GM23338 (cell line): Measurements from ENCODE around the gene LUC7L. TPM values are rescaled to one million over a fixed set of nuclear protein-coding genes. Genes with fewer than 3 reads are reported as not detected.

Source experiments
- ATAC-seq: fragments of 200-7000 bp; cut with Tn5 transposase; 3 replicates; pipeline ENCODE4 v1.9.1; 2020
- DNase-seq: peaks from one replicate; pipeline ENCODE4 v3.0.0-alpha.2; 2015; ENCODE audit warnings: low spot score
- H2AFZ ChIP-seq: fragments of 200-600 bp; sonication (generic); 2 replicates; pipeline ENCODE4 v1.8.0; 2016; ENCODE audit warnings: antibody characterized with exemption, mild to moderate bottlenecking, moderate library complexity
- H3F3A ChIP-seq: fragments of 200-600 bp; sonication (generic); replicated peaks from 2 replicates; pipeline ENCODE4 v1.8.0; 2017; ENCODE audit warnings: antibody characterized with exemption, mixed run types, low read depth
- H3K27ac ChIP-seq: fragments of 200-600 bp; sonication (generic); 2 replicates; pipeline ENCODE4 v1.6.1; 2016; ENCODE audit warnings: low read depth
- H3K27me3 ChIP-seq: fragments of 200-600 bp; sonication (generic); 2 replicates; pipeline ENCODE4 v1.8.0; 2016; ENCODE audit warnings: mild to moderate bottlenecking, mixed run types, moderate library complexity; ENCODE audit not compliant: insufficient read depth
- H3K36me3 ChIP-seq: fragments of 200-600 bp; sonication (generic); 2 replicates; pipeline ENCODE4 v1.8.0; 2016; ENCODE audit warnings: mild to moderate bottlenecking; ENCODE audit not compliant: insufficient read depth
- H3K4me1 ChIP-seq: fragments of 200-600 bp; sonication (generic); 2 replicates; pipeline ENCODE4 v1.8.0; 2016; ENCODE audit warnings: mild to moderate bottlenecking, moderate library complexity; ENCODE audit not compliant: insufficient read depth
- H3K4me2 ChIP-seq: fragments of 200-600 bp; sonication (generic); 2 replicates; pipeline ENCODE4 v1.7.1; 2017; ENCODE audit warnings: mixed run types
- H3K4me3 ChIP-seq: fragments of 200-600 bp; sonication (generic); 2 replicates; pipeline ENCODE4 v1.6.1; 2016; ENCODE audit warnings: mixed run types
- H3K79me2 ChIP-seq: fragments of 200-600 bp; sonication (generic); replicated peaks from 2 replicates; pipeline ENCODE4 v1.8.0; 2017; ENCODE audit warnings: mild to moderate bottlenecking; ENCODE audit not compliant: insufficient read depth
- H3K9me2 ChIP-seq: fragments of 200-600 bp; sonication (generic); 2 replicates; pipeline ENCODE4 v1.8.0; 2017; ENCODE audit not compliant: insufficient read depth
- H4K20me1 ChIP-seq: fragments of 200-600 bp; sonication (generic); replicated peaks from 2 replicates; pipeline ENCODE4 v1.8.0; 2017; ENCODE audit warnings: mild to moderate bottlenecking; ENCODE audit not compliant: insufficient read depth
- H3K27ac Mint-ChIP-seq: 2 replicates; pipeline ENCODE4 v1.8.0; 2020; ENCODE audit warnings: inconsistent platforms, mild to moderate bottlenecking, moderate library complexity, mixed read lengths
- H3K27me3 Mint-ChIP-seq: 3 replicates; pipeline ENCODE4 v1.8.0; 2022; ENCODE audit warnings: low read depth, mild to moderate bottlenecking, moderate library complexity, mixed read lengths, inconsistent platforms; ENCODE audit not compliant: insufficient read depth, poor library complexity
- H3K36me3 Mint-ChIP-seq: 3 replicates; pipeline ENCODE4 v1.8.0; 2021; ENCODE audit warnings: low read depth, mild to moderate bottlenecking, inconsistent platforms, moderate library complexity, mixed read lengths
- H3K4me1 Mint-ChIP-seq: 3 replicates; pipeline ENCODE4 v1.8.0; 2020; ENCODE audit warnings: mild to moderate bottlenecking, inconsistent platforms, mixed read lengths
- H3K4me3 Mint-ChIP-seq: 3 replicates; pipeline ENCODE4 v1.8.0; 2021; ENCODE audit warnings: moderate library complexity, mild to moderate bottlenecking, inconsistent platforms, mixed read lengths
- H3K9me3 Mint-ChIP-seq: 3 replicates; pipeline ENCODE4 v1.8.0; 2020; ENCODE audit warnings: moderate library complexity, mild to moderate bottlenecking, inconsistent platforms, mixed read lengths
- CREB1 ChIP-seq: fragments of 250-450 bp; sonication (Bioruptor Pico); IDR thresholded peaks from 2 replicates; pipeline ENCODE4 v1.5.0; 2020; ENCODE audit warnings: low read depth, mild to moderate bottlenecking, moderate library complexity
- CTCF ChIP-seq, 2 experiments: fragments of 200-600 bp in 1 of 2; sonication (generic) in 1 of 2; conservative IDR thresholded peaks; 2 replicates each; pipeline versions ENCODE4 v1.5.1 to v1.6.1; 2016 to 2017; ENCODE audit warnings: antibody characterized with exemption in 2 of 2, low read depth in 2 of 2, mild to moderate bottlenecking in 2 of 2, moderate library complexity in 1 of 2
- ETS1 ChIP-seq: IDR thresholded peaks from 2 replicates; pipeline ENCODE4 v1.6.1; 2016; ENCODE audit warnings: antibody characterized with exemption
- EZH2 ChIP-seq: fragments of 200-600 bp; sonication (generic); IDR thresholded peaks from one replicate; pipeline ENCODE4 v1.8.0; 2017; ENCODE audit warnings: antibody characterized with exemption, mild to moderate bottlenecking, low read depth; ENCODE audit not compliant: unreplicated experiment
- EZH2phosphoT487 ChIP-seq: fragments of 200-600 bp; sonication (generic); IDR thresholded peaks from one replicate; pipeline ENCODE4 v1.8.1; 2018; ENCODE audit warnings: antibody characterized with exemption; ENCODE audit not compliant: unreplicated experiment
- JUNB ChIP-seq: IDR thresholded peaks from one replicate; pipeline ENCODE4 v1.6.1; 2016; ENCODE audit warnings: antibody characterized with exemption; ENCODE audit not compliant: unreplicated experiment
- NANOG ChIP-seq: IDR thresholded peaks from 2 replicates; pipeline ENCODE4 v1.6.1; 2016; ENCODE audit warnings: antibody characterized with exemption, borderline replicate concordance
- POLR2AphosphoS5 ChIP-seq: IDR thresholded peaks from 2 replicates; pipeline ENCODE4 v1.6.1; 2016; ENCODE audit warnings: antibody characterized with exemption, low read depth
- REST ChIP-seq: IDR thresholded peaks from one replicate; pipeline ENCODE4 v1.6.1; 2018; ENCODE audit warnings: antibody characterized with exemption; ENCODE audit not compliant: unreplicated experiment
- STAT1 ChIP-seq: IDR thresholded peaks from one replicate; pipeline ENCODE4 v1.6.1; 2016; ENCODE audit warnings: antibody characterized with exemption; ENCODE audit not compliant: unreplicated experiment
- ZNF114 ChIP-seq: fragments of 250-450 bp; sonication (Bioruptor Pico); IDR thresholded peaks from 2 replicates; pipeline ENCODE4 v1.5.0; 2020; ENCODE audit warnings: mild to moderate bottlenecking, moderate library complexity
- ZNF331 ChIP-seq: fragments of 250-450 bp; sonication (Bioruptor Pico); IDR thresholded peaks from 2 replicates; pipeline ENCODE4 v1.5.0; 2020; ENCODE audit warnings: low read depth, mild to moderate bottlenecking, moderate library complexity
- ZNF462 ChIP-seq: fragments of 250-450 bp; sonication (Bioruptor Pico); IDR thresholded peaks from 2 replicates; pipeline ENCODE4 v1.5.0; 2020; ENCODE audit warnings: mild to moderate bottlenecking, moderate library complexity
- polyA plus RNA-seq: library from polyadenylated mRNA; unstranded; fragments of >200 nt; fragmentation: Nextera tagmentation; extraction: Ambion mirVana; gene quantifications from 2 replicates; pipeline ENCODE4 v1.2.1, GENCODE V29; 2016
- total RNA-seq: library from RNA; depleted of rRNA; stranded (reverse); fragments of >200 nt; shearing (Covaris generic); gene quantifications from 2 replicates; pipeline ENCODE4 v1.2.3, GENCODE V29; 2014

LUC7L gene
- total and polyA plus RNA-seq, 2 experiments from 2014 or later: 114 to 151 TPM

GRCh38 chr16:144797-145252 is 84.4 kb downstream of the LUC7L start:
- no peak overlapping the region for H3K27ac ChIP-seq
- H3K9me3 Mint-ChIP-seq: no peaks in the 10 kb centered on the region
- ATAC-seq (no peak), DNase-seq (no peak)
- TF ChIP-seq ZNF331 (CRISPR knock-in tag) (no peak), ETS1 (no peak), STAT1 (no peak), JUNB (no peak), CTCF (conservative IDR thresholded peaks at IDR 0.05; ENCODE audit: low read depth in 2 of 2) (no peak), POLR2AphosphoS5 (no peak), ZNF114 (CRISPR knock-in tag) (no peak), CREB1 (CRISPR knock-in tag) (no peak), EZH2phosphoT487 (no peak), ZNF462 (CRISPR knock-in tag) (no peak), REST (no peak), NANOG (no peak), EZH2 (no peak)
- no peak overlapping the region; the same call in 2 of the 3 replicates for H3K4me3 Mint-ChIP-seq
- H3K36me3 Mint-ChIP-seq: no peaks in the 10 kb centered on the region; the same call in 2 of the 3 replicates
- no peaks in the 10 kb centered on the region for H3K36me3 ChIP-seq
- no peak overlapping the region for H3K4me2 ChIP-seq
- no peaks in the 10 kb centered on the region for H3K79me2 ChIP-seq
- no peaks in the 10 kb centered on the region for H3K4me1 Mint-ChIP-seq
- no peaks in the 10 kb centered on the region for H4K20me1 ChIP-seq
- H3K27me3 ChIP-seq: peaks cover 6% of the 10 kb centered on the region; the same call in 1 of the 2 replicates
- no peak overlapping the region for H3K27ac Mint-ChIP-seq
- H3K27me3 Mint-ChIP-seq: peaks cover 11% of the 10 kb centered on the region
- no peaks in the 10 kb centered on the region for H3K9me2 ChIP-seq
- no peak overlapping the region for H2AFZ ChIP-seq
- H3K4me3 ChIP-seq: no peak overlapping the region
- no peaks in the 10 kb centered on the region for H3F3A ChIP-seq
- H3K4me1 ChIP-seq: no peaks in the 10 kb centered on the region
